HEK293 (cell line): ENCODE results near the gene CHCHD6.

Experiments
- BCL6B ChIP-seq: fragments of 450-650 bp; formaldehyde crosslinking; IDR thresholded peaks from 2 replicates; pipeline ENCODE4 v1.5.1; 2017; ENCODE audit warnings: missing biosample characterization, missing genetic modification characterization
- CTCF ChIP-seq: fragments of 450-650 bp; formaldehyde crosslinking; IDR thresholded peaks from 2 replicates; pipeline ENCODE4 v1.5.1; 2016; ENCODE audit warnings: missing biosample characterization, missing genetic modification characterization
- PRDM10 ChIP-seq: fragments of 450-650 bp; formaldehyde crosslinking; IDR thresholded peaks from 2 replicates; pipeline ENCODE4 v1.5.1; 2016; ENCODE audit warnings: missing biosample characterization, missing genetic modification characterization
- REPIN1 ChIP-seq: fragments of 450-650 bp; formaldehyde crosslinking; IDR thresholded peaks from 2 replicates; pipeline ENCODE4 v1.5.1; 2017; ENCODE audit warnings: missing biosample characterization, missing genetic modification characterization, low read depth
- YY1 ChIP-seq: fragments of 450-650 bp; formaldehyde crosslinking; IDR thresholded peaks from 2 replicates; pipeline ENCODE4 v1.5.1; 2018; ENCODE audit warnings: missing biosample characterization, missing genetic modification characterization
- ZBTB1 ChIP-seq: fragments of 450-650 bp; formaldehyde crosslinking; IDR thresholded peaks from 2 replicates; pipeline ENCODE4 v1.5.1; 2016; ENCODE audit warnings: missing biosample characterization, missing genetic modification characterization
- ZNF10 ChIP-seq: fragments of 450-650 bp; formaldehyde crosslinking; IDR thresholded peaks from 2 replicates; pipeline ENCODE4 v1.5.1; 2017; ENCODE audit warnings: missing biosample characterization, missing genetic modification characterization
- ZNF24 ChIP-seq: fragments of 450-650 bp; formaldehyde crosslinking; IDR thresholded peaks from 2 replicates; pipeline ENCODE4 v1.5.1; 2016; ENCODE audit warnings: missing biosample characterization, missing genetic modification characterization
- ZNF449 ChIP-seq: fragments of 450-650 bp; formaldehyde crosslinking; IDR thresholded peaks from 2 replicates; pipeline ENCODE4 v1.5.1; 2017; ENCODE audit warnings: missing biosample characterization, mild to moderate bottlenecking, missing genetic modification characterization, moderate library complexity
- ZNF501 ChIP-seq: fragments of 450-650 bp; formaldehyde crosslinking; IDR thresholded peaks from 2 replicates; pipeline ENCODE4 v1.5.1; 2016; ENCODE audit warnings: missing biosample characterization, missing genetic modification characterization
- ZNF777 ChIP-seq: fragments of 450-650 bp; formaldehyde crosslinking; IDR thresholded peaks from 2 replicates; pipeline ENCODE4 v1.5.1; 2017; ENCODE audit warnings: missing biosample characterization, missing genetic modification characterization, borderline replicate concordance

- TF ChIP-seq CTCF (no peak), ZNF449 (tag by site-specific recombination) (no peak), ZNF777 (tag by site-specific recombination) (no peak), ZBTB1 (no peak), YY1 (tag by site-specific recombination) (no peak), ZNF10 (tag by site-specific recombination) (no peak), PRDM10 (tag by site-specific recombination) (no peak), ZNF501 (tag by site-specific recombination) (no peak), BCL6B (tag by site-specific recombination) (no peak), REPIN1 (no peak), ZNF24 (no peak)
Measured at GRCh38 chr3:126881861-126882260, 177.8 kb downstream of the CHCHD6 start.
